ENCODE results near the gene GOLGA8B. TPM values are rescaled to one million over a fixed set of nuclear protein-coding genes. Genes with fewer than 3 reads are reported as not detected.
"Not testable (repeated sequence)": the region's sequence is repeated elsewhere in the genome, so short reads cannot be mapped to it uniquely, and the experiment has no call there.

Gene GOLGA8B
- polyA plus RNA-seq, 4 donors, result 34.5 to 157 (median 100) TPM

DNA sequence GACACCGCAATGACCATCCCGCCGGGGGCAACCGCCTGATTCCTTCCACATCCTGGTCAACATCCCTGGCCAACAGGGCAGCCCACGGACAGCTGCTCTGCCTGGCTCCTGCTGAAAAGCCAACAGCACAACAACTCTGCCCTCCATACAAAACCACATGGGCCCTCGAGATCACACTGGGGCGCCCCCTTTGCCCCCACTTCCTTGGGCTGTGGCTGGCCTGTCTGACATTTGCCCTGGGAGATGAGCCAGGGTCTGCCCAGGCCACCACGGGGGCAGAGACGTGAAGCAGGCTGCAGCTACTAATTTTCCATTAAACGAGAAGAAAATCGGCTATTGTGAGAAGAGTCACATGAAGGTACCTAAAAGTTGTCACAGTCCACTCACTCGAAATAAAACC is 16.3 kb downstream of the GOLGA8B start:
- not testable (repeated sequence) for DNase-seq (ENCODE audit: low read depth in 4 of 4, low spot score in 3 of 4)

DNA sequence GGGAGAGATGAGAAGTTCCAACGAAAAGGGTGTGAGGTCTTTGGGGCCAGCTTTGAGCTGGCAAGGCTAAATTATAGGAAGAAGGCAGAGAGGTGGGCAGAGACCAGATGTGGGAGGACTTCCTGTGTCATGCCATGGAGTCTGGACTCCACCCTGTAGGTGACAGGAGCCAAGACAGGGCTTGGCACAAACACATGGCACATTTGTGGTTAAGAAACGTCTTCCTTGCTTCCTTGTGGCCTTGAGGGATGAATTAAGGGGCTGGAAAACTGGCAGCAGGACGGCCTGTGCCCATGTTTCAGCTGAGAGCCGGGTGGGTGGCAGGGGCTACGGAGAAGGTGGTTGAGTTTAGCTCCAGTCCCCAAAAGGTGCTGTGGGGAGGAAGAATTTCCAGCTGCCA is 18.7 kb downstream of the GOLGA8B start:
- not testable (repeated sequence) for DNase-seq (ENCODE audit: low read depth in 4 of 4, low spot score in 3 of 4)

DNA sequence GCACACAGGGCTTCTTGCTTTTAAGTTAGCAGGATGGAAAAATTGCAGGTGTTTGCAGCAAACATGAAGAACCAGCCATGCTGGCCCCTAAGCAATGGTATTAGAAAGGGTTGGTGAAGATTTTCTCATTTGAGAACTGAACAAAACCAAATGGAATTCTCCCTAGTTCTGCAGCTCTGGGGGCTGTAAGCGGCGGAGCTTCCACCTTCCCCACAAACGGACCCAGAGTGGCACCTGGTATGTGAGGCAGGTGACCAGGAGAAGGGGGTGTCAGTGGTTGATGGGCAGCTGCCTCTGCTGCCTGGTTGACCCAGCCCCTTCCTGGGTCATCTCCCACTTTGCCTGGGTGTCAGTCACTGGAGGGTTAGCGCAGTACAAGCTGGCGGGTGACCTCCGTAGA is 22.6 kb downstream of the GOLGA8B start:
- DNase-seq (ENCODE audit: low read depth in 4 of 4, low spot score in 3 of 4), result not testable (repeated sequence)

DNA sequence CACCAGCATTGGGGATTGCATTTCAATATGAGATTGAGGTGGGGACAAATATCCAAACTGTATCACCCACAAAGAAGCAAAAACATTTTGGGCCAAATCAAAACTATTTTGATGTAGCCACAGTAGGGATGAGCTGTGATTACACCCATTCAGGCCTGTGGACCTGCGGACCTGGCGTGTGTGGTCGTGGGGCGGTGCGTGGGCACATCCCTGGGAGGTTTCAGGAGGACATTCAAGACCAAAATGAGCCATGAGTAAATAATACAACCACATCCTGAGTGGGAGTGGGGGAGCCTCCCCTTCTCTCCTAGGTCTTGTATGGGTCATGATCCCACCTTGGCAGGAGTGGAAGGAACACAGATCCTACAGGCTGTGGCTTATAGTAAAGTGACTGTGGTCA is 23.7 kb downstream of the GOLGA8B start:
- not testable (repeated sequence) for DNase-seq (ENCODE audit: low read depth in 4 of 4, low spot score in 3 of 4)

DNA sequence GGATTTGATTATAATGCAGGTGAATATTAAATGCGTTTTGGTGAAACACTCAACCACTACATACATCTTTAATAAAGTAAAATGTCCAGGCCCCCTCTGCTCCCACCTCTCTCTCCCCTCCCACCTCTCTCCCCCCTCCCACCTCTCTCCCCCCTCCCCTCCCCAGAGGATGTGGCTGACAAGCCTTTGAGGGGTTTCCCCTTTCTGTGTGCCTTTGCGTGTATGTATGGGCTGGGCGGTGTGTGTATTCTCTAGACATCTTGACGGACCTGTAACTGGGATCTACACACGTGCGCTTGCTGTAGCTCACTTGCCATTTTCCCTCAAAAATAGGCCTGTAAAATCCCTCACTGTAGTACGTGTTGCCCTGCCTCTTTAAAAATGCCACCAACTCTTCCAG is 28.3 kb downstream of the GOLGA8B start:
- not testable (repeated sequence) for DNase-seq (ENCODE audit: low read depth in 4 of 4, low spot score in 3 of 4)

DNA sequence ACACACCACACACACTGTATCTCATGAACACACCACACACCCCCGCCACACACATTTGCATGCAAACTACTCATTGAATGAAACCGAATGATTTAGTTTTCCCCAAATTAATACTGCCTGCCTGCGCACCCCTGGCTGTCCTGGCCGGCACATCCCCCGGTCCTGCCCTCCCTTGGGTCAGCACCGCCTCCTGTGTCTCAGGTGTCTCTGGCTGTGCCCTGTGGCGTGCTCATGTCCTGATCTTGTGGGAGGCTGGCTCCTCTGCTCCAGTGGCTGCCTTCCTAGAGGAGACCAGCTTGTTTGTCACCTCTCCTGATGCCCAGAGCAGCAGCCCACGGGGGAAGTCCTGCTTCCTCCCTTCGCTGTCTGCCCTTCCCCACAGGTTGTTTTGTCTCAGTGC is 28.7 kb downstream of the GOLGA8B start:
- not testable (repeated sequence) for DNase-seq (ENCODE audit: low read depth in 4 of 4, low spot score in 3 of 4)

DNA sequence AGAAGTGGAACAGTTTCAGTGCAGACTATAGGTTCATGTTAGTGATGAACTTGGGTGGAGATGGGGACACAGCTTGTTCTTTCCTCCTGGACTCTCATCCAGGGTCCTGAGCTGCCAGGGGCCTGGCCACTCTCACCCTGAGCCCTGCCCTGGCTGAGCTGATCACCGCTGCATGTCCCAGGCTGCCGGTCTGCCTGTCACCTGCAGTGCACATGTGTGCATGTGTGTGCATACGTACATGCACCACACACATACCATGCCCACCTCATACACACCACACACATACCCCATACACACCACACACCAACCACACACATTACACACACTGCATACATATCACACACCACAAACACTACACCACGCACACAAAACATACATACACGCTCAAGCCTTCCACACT is 29.3 kb downstream of the GOLGA8B start:
- not testable (repeated sequence) for DNase-seq (ENCODE audit: low read depth in 4 of 4, low spot score in 3 of 4)

DNA sequence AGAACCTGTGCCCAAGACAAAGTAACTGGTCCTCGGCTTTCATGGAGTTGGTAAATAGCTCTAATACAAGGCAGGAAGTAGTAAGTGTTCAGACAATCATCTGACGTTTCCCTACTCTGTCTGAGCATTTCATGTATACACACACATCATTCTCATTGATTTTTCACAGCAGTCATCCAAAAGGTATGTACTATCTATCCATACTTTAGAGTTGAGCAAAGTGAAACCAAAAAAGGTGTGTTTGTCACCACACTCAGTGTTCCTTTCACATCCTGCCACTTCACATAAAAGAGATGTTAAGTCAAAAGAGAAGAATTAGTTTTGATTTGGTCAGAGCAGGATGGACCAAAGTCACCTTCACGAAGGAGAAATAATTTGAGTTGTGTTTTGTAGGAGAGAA is 33.3 kb downstream of the GOLGA8B start:
- not testable (repeated sequence) for DNase-seq (ENCODE audit: low read depth in 4 of 4, low spot score in 3 of 4)

DNA sequence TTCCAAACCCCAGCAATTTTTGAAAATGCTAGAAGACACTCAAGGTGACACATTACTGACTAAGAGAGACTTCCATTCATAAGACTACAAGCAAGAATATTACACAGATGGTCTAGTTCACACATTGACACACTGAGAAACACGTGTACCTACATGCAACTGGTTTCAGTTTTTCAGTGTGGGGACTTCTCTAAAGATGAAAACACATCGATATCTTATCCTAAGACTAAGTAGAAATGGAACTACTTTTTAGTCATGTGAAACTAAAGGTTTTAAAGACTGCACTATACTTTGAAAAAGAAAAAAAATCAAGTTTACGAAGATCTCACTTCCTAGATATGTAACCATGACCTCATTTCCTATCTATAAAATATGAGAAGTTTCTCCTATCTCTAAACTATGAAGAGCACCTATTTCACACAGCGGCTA is 34.1 kb downstream of the GOLGA8B start:
- DNase-seq (ENCODE audit: low read depth in 4 of 4, low spot score in 3 of 4), result not testable (repeated sequence)

DNA sequence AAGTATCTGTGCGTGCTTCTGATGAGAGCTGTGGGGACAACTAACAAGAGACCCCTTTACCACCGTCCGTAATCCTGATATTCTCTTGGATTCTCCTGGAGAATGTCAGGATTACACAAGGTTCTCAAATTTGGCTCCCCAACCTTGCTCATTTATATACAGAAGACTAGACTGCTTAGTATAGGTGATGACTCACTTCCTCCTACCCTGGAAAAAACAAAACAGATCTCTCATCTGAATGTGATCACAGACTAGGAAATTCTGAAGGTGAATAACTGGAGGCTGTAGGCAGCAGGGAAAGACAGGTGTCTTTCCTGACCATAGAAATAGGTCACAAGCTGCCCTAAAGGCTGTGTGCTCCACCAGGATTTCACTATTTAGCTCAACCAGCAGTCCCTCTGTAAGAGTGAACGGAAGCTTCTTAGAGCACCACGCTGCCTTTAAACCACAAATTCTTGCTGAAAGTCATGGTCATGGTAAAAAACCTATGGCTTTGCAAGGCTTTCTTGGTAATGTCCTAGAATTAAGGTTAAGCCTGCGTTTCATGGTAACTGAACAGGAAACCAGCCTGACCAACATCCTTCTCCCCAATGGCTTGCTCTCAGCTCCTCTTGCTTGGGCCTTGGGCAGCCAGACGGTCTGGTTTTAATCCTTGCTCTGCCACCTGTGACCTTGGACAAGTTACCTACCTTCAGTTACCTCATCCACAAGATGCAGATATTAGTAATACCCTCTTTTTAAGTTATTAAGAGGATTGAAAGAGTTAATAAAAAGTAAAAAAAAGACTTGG is 39.4 kb downstream of the GOLGA8B start:
- DNase-seq (ENCODE audit: low read depth in 4 of 4, low spot score in 3 of 4), result not testable (repeated sequence)

DNA sequence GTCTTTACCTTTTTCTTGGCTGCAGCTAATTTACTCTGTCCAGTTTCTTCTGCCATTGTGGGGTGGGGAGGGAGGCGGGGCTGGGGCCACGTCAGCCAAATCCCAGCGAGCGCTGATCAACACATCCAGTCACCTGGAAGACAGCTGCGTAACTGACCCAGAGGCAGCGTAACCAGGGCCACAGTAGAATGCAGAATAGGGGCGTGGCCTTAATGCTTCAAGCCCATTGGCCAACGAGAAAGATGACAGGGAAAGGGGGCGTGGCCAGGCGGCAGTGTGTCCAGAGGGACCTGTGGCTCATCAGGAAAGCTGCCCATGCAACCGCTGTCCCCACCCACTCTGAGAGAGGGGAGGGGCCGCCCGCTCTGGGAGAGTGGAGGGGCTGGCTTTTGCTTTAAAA is 47.6 kb downstream of the GOLGA8B start:
- DNase-seq (ENCODE audit: low read depth in 4 of 4, low spot score in 3 of 4), result not testable (repeated sequence)

Other genes starting within 250 kb of the GOLGA8B start
- gene SLC12A6, start 245.9 kb downstream of the GOLGA8B start, polyA plus RNA-seq (ENCODE audit: insufficient read length in 4 of 4), result 10 to 100 TPM; 20.3 to 25.4 (median 23.1) TPM
- 100 to 1,000 TPM in 3 of 4 donors, 10 to 100 TPM in 1; 85.6 to 144 (median 123) TPM for gene NOP10, start 240.5 kb downstream of the GOLGA8B start, polyA plus RNA-seq (ENCODE audit: insufficient read length in 4 of 4)
- under 1 TPM in 2 of 4 donors, not detected in 2; 0.04 to 0.08 TPM for gene NUTM1, start 240.3 kb downstream of the GOLGA8B start, polyA plus RNA-seq (ENCODE audit: insufficient read length in 4 of 4)
- 10 to 100 TPM; 34.6 to 58.0 (median 41.2) TPM for gene LPCAT4, start 216.5 kb downstream of the GOLGA8B start, polyA plus RNA-seq (ENCODE audit: insufficient read length in 4 of 4)
- gene GOLGA8A, start 145.8 kb downstream of the GOLGA8B start, polyA plus RNA-seq (ENCODE audit: insufficient read length in 4 of 4), result 100 to 1,000 TPM in 2 of 4 donors, 10 to 100 TPM in 2; 55.3 to 137 (median 92.1) TPM
- under 1 TPM in 1 of 4 donors, not detected in 3; 0.04 TPM for gene GJD2, start 171.3 kb upstream of the GOLGA8B start, polyA plus RNA-seq (ENCODE audit: insufficient read length in 4 of 4)
- gene ACTC1, start 211.9 kb upstream of the GOLGA8B start, polyA plus RNA-seq (ENCODE audit: insufficient read length in 4 of 4), result 1 to 10 TPM; 1.1 to 1.7 (median 1.6) TPM